Endothelial cell (in vitro differentiated cells): ENCODE data around the gene CYFIP1. TPM values are rescaled to one million over a fixed set of nuclear protein-coding genes. Genes with fewer than 3 reads are reported as not detected.

ENCODE experiments used
- DNase-seq: peaks from one replicate; pipeline ENCODE4 v3.0.0; 2021; ENCODE audit warnings: low spot score
- H3K27ac Mint-ChIP-seq: one replicate; pipeline ENCODE4 v1.8.0; 2021; ENCODE audit warnings: mixed read lengths, inconsistent platforms; ENCODE audit not compliant: unreplicated experiment
- H3K27me3 Mint-ChIP-seq: one replicate; pipeline ENCODE4 v1.8.0; 2021; ENCODE audit warnings: mild to moderate bottlenecking, moderate library complexity, mixed read lengths, inconsistent platforms; ENCODE audit not compliant: unreplicated experiment
- H3K36me3 Mint-ChIP-seq: one replicate; pipeline ENCODE4 v1.8.0; 2021; ENCODE audit warnings: mild to moderate bottlenecking, low read depth, mixed read lengths, inconsistent platforms; ENCODE audit not compliant: unreplicated experiment
- H3K4me1 Mint-ChIP-seq: one replicate; pipeline ENCODE4 v1.8.0; 2021; ENCODE audit warnings: mild to moderate bottlenecking, mixed read lengths, inconsistent platforms; ENCODE audit not compliant: unreplicated experiment
- H3K4me3 Mint-ChIP-seq: one replicate; pipeline ENCODE4 v1.8.0; 2021; ENCODE audit warnings: mild to moderate bottlenecking, mixed read lengths, inconsistent platforms; ENCODE audit not compliant: unreplicated experiment
- H3K9me3 Mint-ChIP-seq: one replicate; pipeline ENCODE4 v1.8.0; 2021; ENCODE audit warnings: mixed read lengths, inconsistent platforms; ENCODE audit not compliant: unreplicated experiment
- total RNA-seq: library from RNA; stranded (reverse); fragmentation: NEBNext Ultra II Directional; extraction: Animal tissue kit (Norgen Biotek cat#: 25700); gene quantifications from one replicate; pipeline ENCODE4 v1.2.1, GENCODE V29; 2021; ENCODE audit not compliant: unreplicated experiment
- TF ChIP-seq, protein P1 (sequence below): fragments of 200-600 bp; sonication (generic); IDR thresholded peaks from one replicate; pipeline ENCODE4 v1.5.0; 2021; ENCODE audit warnings: antibody characterized with exemption; ENCODE audit not compliant: unreplicated experiment

The CYFIP1 gene
- total RNA-seq, 1 donor from 2014 or later: 154 TPM

DNA sequence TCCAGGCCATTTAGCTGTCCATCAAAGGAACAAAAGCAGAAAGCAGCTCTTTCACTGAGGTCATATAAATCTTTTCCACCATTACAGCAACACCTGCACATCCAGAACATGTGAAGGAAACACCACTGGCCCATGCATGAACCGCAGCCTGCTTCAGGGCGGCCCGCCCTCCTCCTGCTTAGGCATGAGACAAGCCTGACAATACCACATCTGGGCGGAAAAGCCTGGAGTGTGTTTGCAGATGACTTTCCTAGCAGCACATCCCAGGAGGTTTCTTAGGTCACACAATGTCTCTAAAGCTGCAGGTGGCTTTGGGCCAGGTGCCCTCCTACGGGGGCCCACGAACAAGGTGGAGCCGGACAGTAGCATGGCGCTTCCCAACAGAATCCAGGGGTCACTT, 19.6 kb downstream of the CYFIP1 start:
- Mint-ChIP-seq H3K27ac (peak overlapping the region; percentile 18), H3K27me3 (peaks cover 13% of the 10 kb centered on the region)
- TF ChIP-seq, protein P1, sequence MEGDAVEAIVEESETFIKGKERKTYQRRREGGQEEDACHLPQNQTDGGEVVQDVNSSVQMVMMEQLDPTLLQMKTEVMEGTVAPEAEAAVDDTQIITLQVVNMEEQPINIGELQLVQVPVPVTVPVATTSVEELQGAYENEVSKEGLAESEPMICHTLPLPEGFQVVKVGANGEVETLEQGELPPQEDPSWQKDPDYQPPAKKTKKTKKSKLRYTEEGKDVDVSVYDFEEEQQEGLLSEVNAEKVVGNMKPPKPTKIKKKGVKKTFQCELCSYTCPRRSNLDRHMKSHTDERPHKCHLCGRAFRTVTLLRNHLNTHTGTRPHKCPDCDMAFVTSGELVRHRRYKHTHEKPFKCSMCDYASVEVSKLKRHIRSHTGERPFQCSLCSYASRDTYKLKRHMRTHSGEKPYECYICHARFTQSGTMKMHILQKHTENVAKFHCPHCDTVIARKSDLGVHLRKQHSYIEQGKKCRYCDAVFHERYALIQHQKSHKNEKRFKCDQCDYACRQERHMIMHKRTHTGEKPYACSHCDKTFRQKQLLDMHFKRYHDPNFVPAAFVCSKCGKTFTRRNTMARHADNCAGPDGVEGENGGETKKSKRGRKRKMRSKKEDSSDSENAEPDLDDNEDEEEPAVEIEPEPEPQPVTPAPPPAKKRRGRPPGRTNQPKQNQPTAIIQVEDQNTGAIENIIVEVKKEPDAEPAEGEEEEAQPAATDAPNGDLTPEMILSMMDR: no peak

DNA sequence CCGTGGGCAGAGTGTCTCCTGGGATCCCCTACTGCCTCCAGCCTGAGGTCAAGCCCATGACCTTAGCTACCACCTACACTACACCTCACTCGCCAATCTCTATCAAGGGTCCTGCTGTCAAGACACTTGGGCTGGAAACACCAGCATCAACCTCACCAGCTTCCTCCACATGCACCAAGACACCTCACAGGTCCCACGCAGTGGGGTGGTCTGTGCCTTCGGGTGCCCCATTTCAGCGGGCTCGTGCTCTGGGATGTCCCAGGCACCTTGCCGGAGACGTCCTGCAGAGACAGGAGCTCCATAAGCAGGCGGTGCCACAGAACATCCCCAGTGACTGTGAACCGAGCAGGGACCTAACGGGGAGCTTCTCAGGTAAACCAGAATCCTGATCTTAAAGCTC, 20.0 kb downstream of the CYFIP1 start:
- Mint-ChIP-seq H3K4me3 (no peak overlapping the region), H3K27ac (peak overlapping the region; percentile 18)
- TF ChIP-seq, protein P1: no peak

More for the DNA sequence above, 19.6 kb downstream of the CYFIP1 start:
- Mint-ChIP-seq H3K4me1 (peaks cover 38% of the 10 kb centered on the region), H3K36me3 (peaks cover 4% of the 10 kb centered on the region), H3K4me3 (no peak overlapping the region), H3K9me3 (no peaks in the 10 kb centered on the region)
- no peak for DNase-seq

DNA sequence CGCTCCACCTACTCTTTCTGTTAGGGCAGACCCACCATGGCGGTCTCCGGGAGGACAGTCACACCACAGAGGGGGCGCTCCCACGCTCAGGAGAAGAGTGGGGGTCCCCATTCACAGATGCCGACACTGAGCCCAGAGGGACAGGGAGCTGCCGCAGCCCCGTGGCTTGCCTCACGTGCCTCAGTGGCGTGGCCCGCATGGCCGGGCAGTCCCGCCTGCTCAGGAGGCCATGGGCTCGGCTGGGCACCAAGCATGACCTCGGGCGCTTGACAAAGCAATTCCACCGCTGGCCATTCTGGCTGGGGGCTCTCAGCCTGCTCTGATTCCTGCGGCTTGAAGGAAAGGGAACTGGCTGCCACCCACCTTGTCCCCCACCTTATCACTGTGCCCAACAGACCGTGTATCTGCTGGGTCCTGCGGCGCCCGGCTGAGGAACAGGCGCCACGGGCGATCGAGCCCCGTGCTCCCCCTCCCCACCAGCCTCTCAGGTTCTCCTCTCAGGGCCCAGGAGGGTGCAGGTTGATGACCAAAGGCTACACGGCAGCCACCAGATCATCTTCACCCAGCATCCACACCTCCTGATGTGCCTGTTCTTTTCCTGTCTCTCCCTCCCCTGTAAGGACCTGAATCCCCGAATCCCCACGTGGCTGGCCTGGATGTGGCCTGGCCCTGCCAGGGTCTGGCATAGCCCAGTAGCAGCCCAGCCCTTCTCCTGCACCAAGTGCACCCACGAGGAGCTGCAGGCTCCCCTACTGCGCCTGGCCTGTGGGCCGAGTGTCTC, 20.7 kb downstream of the CYFIP1 start:
- Mint-ChIP-seq H3K36me3 (peaks cover 4% of the 10 kb centered on the region), H3K27me3 (peaks cover 13% of the 10 kb centered on the region), H3K4me1 (peaks cover 35% of the 10 kb centered on the region), H3K4me3 (no peak overlapping the region), H3K27ac (no peak overlapping the region), H3K9me3 (no peaks in the 10 kb centered on the region)
- no peak for DNase-seq
- TF ChIP-seq, protein P1: no peak

More for the DNA sequence above, 20.0 kb downstream of the CYFIP1 start:
- DNase-seq: no peak
- Mint-ChIP-seq H3K36me3 (peaks cover 4% of the 10 kb centered on the region), H3K4me1 (peaks cover 38% of the 10 kb centered on the region), H3K27me3 (peaks cover 13% of the 10 kb centered on the region), H3K9me3 (no peaks in the 10 kb centered on the region)

DNA sequence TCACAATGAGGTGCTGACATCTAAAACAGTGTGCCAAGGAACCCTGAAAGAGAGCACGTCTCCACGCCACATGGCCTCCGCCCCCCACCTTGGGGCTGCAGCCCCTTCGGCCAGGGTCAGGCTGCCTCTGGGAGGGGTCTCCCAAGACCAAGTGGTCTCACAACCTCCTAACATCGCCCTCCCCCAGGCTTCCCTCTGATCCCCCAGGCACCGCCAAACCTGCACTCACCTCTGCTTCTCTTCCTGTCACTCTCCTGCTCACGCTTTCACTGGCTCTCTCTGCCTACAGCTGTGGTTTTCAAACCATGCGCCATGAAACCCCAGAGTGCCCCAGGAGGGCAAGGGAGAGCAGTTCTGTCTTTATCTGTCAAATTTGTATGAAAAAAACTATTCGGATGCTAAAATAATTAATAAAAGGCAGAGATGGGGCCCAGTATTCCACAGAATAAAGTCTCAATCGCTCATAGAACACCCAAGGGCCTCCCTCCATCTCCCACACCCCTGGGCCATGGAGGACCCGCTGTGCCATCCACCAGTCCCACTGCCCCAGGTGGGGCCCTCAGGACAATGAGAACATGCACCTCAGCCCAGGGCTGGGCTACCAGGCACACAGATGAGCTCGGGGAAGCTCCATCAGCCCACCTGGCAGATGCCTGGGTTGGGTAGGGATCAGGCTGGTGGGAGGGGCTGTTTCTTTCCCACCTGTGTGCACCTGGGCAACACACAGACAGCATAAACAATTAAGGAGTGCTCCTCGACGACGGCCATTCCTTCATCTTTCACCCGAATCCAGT, 21.5 kb downstream of the CYFIP1 start:
- Mint-ChIP-seq H3K36me3 (peaks cover 4% of the 10 kb centered on the region), H3K4me1 (peaks cover 27% of the 10 kb centered on the region), H3K4me3 (no peak overlapping the region), H3K27ac (no peak overlapping the region), H3K9me3 (no peaks in the 10 kb centered on the region), H3K27me3 (peaks cover 9% of the 10 kb centered on the region)
- DNase-seq: no peak
- TF ChIP-seq, protein P1: no peak

DNA sequence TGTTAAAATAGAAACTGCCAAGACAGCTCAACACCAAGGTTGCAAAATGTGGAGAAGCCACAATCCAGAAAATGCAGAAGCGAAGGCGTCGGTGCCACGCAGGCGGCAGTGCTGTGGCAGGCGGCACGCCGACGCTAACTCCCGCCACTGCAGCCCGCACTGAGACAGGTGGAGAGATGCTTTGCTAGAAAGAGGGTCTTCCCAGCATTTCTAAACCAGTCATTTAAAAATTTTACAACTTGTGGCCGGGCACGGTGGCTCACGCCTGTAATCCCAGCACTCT, 23.2 kb downstream of the CYFIP1 start:
- TF ChIP-seq, protein P1: no peak
- no peak for DNase-seq
- H3K27me3 Mint-ChIP-seq: peaks cover 5% of the 10 kb centered on the region
- no peaks in the 10 kb centered on the region for H3K9me3 Mint-ChIP-seq
- H3K36me3 Mint-ChIP-seq: peaks cover 7% of the 10 kb centered on the region
- peaks cover 16% of the 10 kb centered on the region for H3K4me1 Mint-ChIP-seq
- no peak overlapping the region for H3K27ac Mint-ChIP-seq
- no peak overlapping the region for H3K4me3 Mint-ChIP-seq
